GM21825 (cell line): ENCODE results near the gene FBXW8.
A peak's percentile ranks its signal among the peaks of the same experiment; 100 is the strongest.

Experiments
- ATAC-seq: cut with Tn5 transposase; IDR thresholded peaks from one replicate; pipeline ENCODE4 v1.9.1; 2021; ENCODE audit warnings: mild to moderate bottlenecking, moderate library complexity; ENCODE audit not compliant: unreplicated experiment

Gene FBXW8

GRCh38 chr12:116884871-116885270 lies 25.9 kb upstream of the FBXW8 start:
- ATAC-seq, result no peak

GRCh38 chr12:116885491-116885890 lies 25.3 kb upstream of the FBXW8 start:
- ATAC-seq, result no peak

GRCh38 chr12:116887244-116887643 lies 23.5 kb upstream of the FBXW8 start:
- ATAC-seq, result no peak

GRCh38 chr12:116887897-116888296 lies 22.9 kb upstream of the FBXW8 start:
- no peak for ATAC-seq

- ATAC-seq, result no peak
Observed at GRCh38 chr12:116890330-116890729, 20.4 kb upstream of the FBXW8 start.

GRCh38 chr12:116891019-116891418 lies 19.7 kb upstream of the FBXW8 start:
- no peak for ATAC-seq

GRCh38 chr12:116892349-116893140 lies 18.2 kb upstream of the FBXW8 start:
- ATAC-seq, result no peak

- no peak for ATAC-seq
Observed at GRCh38 chr12:116894913-116895312, 15.8 kb upstream of the FBXW8 start.

- no peak for ATAC-seq
Observed at GRCh38 chr12:116896411-116896924, 14.3 kb upstream of the FBXW8 start.

- ATAC-seq, result no peak
Observed at GRCh38 chr12:116897476-116897875, 13.3 kb upstream of the FBXW8 start.

- ATAC-seq, result no peak
Observed at GRCh38 chr12:116898669-116899068, 12.1 kb upstream of the FBXW8 start.

- ATAC-seq, result no peak
Observed at GRCh38 chr12:116901612-116902011, 9.1 kb upstream of the FBXW8 start.

- no peak for ATAC-seq
Observed at GRCh38 chr12:116903818-116904217, 6.9 kb upstream of the FBXW8 start.

- ATAC-seq, result no peak
Observed at GRCh38 chr12:116906285-116906684, 4.5 kb upstream of the FBXW8 start.

- ATAC-seq, result no peak
Observed at GRCh38 chr12:116910280-116910644, 488 bp upstream of the FBXW8 start.

GRCh38 chr12:116915326-116915725 lies 4.6 kb downstream of the FBXW8 start:
- no peak for ATAC-seq

- no peak for ATAC-seq
Observed at GRCh38 chr12:116916122-116916521, 5.4 kb downstream of the FBXW8 start.

GRCh38 chr12:116916714-116917114 lies 6.0 kb downstream of the FBXW8 start:
- ATAC-seq, result peak; percentile 80

- ATAC-seq, result no peak
Observed at GRCh38 chr12:116918464-116918863, 7.7 kb downstream of the FBXW8 start.

GRCh38 chr12:116919247-116919661 lies 8.5 kb downstream of the FBXW8 start:
- no peak for ATAC-seq

- no peak for ATAC-seq
Observed at GRCh38 chr12:116919706-116920485, 9.1 kb downstream of the FBXW8 start.

- no peak for ATAC-seq
Observed at GRCh38 chr12:116920939-116921338, 10.2 kb downstream of the FBXW8 start.
